Diencephalon (tissue), 1 donor: Measurements from ENCODE around the gene LTV1. TPM values are rescaled to one million over a fixed set of nuclear protein-coding genes. Genes with fewer than 3 reads are reported as not detected.

Experiments used
- small RNA-seq: library from RNA; depleted of rRNA; stranded (forward); fragments of <200 nt; gene quantifications from one replicate; pipeline ENCODE3, GENCODE V24; 2014
- total RNA-seq: library from RNA; depleted of rRNA; stranded (reverse); fragments of >200 nt; gene quantifications from one replicate; pipeline ENCODE4 v1.2.3, GENCODE V29; 2014

The LTV1 gene, protein sequence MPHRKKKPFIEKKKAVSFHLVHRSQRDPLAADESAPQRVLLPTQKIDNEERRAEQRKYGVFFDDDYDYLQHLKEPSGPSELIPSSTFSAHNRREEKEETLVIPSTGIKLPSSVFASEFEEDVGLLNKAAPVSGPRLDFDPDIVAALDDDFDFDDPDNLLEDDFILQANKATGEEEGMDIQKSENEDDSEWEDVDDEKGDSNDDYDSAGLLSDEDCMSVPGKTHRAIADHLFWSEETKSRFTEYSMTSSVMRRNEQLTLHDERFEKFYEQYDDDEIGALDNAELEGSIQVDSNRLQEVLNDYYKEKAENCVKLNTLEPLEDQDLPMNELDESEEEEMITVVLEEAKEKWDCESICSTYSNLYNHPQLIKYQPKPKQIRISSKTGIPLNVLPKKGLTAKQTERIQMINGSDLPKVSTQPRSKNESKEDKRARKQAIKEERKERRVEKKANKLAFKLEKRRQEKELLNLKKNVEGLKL
- total RNA-seq, result 11.8 TPM

DNA sequence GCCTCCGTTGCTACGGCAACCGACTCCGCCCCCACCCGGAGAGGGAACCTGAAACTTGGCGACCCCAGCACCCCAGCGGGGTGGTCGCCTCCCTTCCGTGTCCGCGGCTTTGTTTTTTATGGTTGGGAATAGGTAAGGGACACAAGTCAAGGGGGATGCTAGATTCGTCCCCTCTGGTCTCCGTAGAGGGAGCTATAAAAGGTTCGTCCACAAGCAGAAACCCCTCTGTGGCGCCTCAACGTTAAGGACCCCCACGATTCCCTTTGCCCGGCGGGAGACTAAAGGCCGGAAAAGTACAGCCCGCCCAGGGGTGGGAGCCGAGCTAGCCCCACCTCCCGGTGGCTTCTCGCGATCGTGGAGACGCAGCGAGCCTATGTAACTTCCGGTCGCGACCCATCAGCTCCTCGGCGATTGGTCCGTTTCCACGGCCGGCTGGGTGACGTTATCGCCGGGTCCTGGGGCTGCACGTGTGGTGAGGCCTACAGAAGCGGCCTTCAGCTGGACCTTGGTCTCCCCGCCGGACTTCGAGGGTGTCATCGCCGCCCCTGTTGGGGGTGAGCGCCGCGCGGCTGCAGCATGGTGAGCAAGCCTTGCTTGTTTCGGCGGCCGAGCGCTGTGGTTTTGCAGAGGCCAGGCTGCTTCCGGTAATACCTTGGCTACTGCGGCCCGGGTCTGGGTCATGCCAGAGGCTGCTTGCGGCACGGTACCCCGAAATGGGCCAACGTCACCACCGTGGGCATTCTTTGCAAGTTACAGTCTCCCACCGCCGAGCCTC, at the start of gene LTV1:
LTV1 (plus strand) TSS at position 437 of the 775 bp plus-strand sequence; CDS start at position 577, 140 bp downstream.

DNA sequence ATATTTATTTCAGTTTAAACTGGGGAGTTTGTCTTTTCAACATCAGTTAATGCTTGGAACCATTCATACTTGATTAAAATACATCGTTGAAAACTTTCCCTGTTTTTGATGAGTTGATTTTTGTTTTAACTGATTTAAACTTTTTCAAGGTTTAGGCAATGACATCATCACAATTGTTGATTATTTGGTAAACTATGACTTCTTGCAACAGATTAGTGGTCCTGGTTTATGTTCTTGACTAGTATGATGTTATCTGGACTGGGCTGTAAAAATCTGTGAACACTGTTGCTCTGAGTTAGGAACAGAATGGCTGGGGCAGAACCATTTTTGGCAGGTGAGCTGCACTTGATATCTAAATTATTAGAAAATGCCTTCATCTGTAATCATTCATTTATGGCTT, 21.1 kb downstream of the LTV1 start, which contains the start of gene ZC2HC1B:
ZC2HC1B (plus strand) TSS at position 241 of the 400 bp plus-strand sequence; CDS start at position 307, 66 bp downstream.

Small RNA genes within 50 kb of the gene (small RNA-seq; reads per million reads assigned to genes)
- not detected for gene ZC2HC1B

Other genes starting within 250 kb of the LTV1 start
- gene PHACTR2, start 165.4 kb upstream of the LTV1 start, total RNA-seq, result 26.5 TPM
- gene ZC2HC1B, start 21.1 kb downstream of the LTV1 start, total RNA-seq, result not detected
- gene PLAGL1, start 164.9 kb downstream of the LTV1 start, total RNA-seq, result 7.2 TPM